Loucy (cell line): ENCODE data around the gene ANKRD33B.

Experiments used
- EZH2phosphoT487 ChIP-seq: fragments of 200-600 bp; IDR thresholded peaks from 2 replicates; pipeline ENCODE4 v1.6.1; 2018; ENCODE audit warnings: antibody characterized with exemption, mild to moderate bottlenecking, moderate library complexity, borderline replicate concordance
- TF ChIP-seq, protein P1 (sequence below): fragments of 200-600 bp; sonication (generic); conservative IDR thresholded peaks from 2 replicates; pipeline ENCODE4 v1.5.1; 2014; ENCODE audit warnings: mild to moderate bottlenecking, antibody characterized with exemption, low read length

DNA sequence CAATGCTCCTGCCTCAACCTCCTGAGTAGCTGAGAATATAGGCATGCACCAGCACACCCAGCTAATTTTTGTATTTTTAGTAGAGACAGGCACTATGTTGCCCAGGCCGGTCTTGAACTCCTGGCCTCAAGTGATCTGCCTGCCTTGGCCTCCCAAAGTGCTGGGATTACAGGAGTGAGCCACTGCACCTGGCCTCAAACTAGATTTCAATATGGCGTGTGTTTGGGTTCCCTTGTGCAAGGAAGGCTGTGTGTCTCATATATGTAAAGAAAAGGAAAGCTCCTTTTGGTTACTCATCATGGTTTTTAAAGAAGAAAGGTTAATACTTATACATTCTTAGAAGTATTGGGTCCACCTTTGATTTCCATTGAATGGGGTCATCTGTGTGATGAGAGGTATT is 70.7 kb downstream of the ANKRD33B start:
- TF ChIP-seq, protein P1, sequence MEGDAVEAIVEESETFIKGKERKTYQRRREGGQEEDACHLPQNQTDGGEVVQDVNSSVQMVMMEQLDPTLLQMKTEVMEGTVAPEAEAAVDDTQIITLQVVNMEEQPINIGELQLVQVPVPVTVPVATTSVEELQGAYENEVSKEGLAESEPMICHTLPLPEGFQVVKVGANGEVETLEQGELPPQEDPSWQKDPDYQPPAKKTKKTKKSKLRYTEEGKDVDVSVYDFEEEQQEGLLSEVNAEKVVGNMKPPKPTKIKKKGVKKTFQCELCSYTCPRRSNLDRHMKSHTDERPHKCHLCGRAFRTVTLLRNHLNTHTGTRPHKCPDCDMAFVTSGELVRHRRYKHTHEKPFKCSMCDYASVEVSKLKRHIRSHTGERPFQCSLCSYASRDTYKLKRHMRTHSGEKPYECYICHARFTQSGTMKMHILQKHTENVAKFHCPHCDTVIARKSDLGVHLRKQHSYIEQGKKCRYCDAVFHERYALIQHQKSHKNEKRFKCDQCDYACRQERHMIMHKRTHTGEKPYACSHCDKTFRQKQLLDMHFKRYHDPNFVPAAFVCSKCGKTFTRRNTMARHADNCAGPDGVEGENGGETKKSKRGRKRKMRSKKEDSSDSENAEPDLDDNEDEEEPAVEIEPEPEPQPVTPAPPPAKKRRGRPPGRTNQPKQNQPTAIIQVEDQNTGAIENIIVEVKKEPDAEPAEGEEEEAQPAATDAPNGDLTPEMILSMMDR: no peak
- no peak for TF ChIP-seq EZH2phosphoT487
